H1 (cell line): Measurements from ENCODE around the gene KCNK3. TPM values are rescaled to one million over a fixed set of nuclear protein-coding genes. Genes with fewer than 3 reads are reported as not detected.

Source experiments
- CBX5 ChIP-seq: fragments of 300-800, 300-1000 bp; sonication (generic); IDR thresholded peaks from 2 replicates; pipeline ENCODE4 v1.7.1; 2016; ENCODE audit warnings: antibody characterized with exemption, low read length, low read depth
- FOSL1 ChIP-seq: IDR thresholded peaks from 2 replicates; pipeline ENCODE4 v1.6.1; 2011; ENCODE audit warnings: mild to moderate bottlenecking, low read depth, low read length, moderate library complexity; ENCODE audit not compliant: insufficient read depth
- polyA plus RNA-seq, 7 experiments: library from polyadenylated mRNA; depleted of rRNA in 3 of 7; stranded (reverse) in 5 of 7; unstranded in 2 of 7; fragments of >200 nt in 5 of 7; fragments of 200-250 nt in 2 of 7; gene quantifications; 1 replicate in 5 of 7; 2 replicates in 1 of 7; 4 replicates in 1 of 7; pipeline versions ENCODE4 v1.2.1 to v1.2.3, GENCODE V29; 2011 to 2013; ENCODE audit warnings: missing spikeins in 2 of 7, mixed read lengths in 2 of 7
- total RNA-seq: library from RNA; stranded (reverse); fragmentation: NEBNext Ultra II Directional; extraction: Animal tissue kit (Norgen Biotek cat#: 25700); gene quantifications from 2 replicates; pipeline ENCODE4 v1.2.1, GENCODE V29; 2021

The KCNK3 gene
- total and polyA plus RNA-seq, 2 of the 8 experiments (the other 6 are each of a cell fraction or from before 2014, with no cell fraction given): 0.29 to 0.30 TPM

- no peak for TF ChIP-seq CBX5
- TF ChIP-seq FOSL1: no peak
Measured at GRCh38 chr2:26650713-26651469, 41.6 kb upstream of the KCNK3 start (continued).
